ENCODE measurements around the gene SH3BP2.

The SH3BP2 gene

DNA sequence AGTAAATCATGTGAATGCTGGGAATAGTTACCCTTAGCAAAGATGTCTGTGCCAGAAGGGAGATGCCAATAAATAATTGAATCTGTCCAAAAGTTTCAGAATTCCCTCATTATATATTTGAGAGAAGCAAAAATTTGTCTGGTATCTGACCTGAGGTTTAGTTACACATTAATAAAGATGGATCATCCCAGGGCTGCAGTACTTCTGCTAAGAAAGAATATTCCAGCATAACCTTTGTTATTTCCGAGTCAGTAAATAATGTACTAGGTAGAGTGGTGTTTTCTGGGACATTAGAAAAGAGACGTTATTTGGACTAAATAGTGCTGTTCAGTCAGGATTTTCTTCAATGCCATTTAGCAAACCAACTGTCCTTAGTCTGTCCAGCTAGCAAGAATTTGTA is 77.2 kb downstream of the SH3BP2 start:
- H3K4me1 ChIP-seq (ENCODE audit: control insufficient read depth, low read length) = peaks cover 12% of the 10 kb centered on the region
- H3K4me2 ChIP-seq (ENCODE audit: low read length) = no peak overlapping the region
- H3K27me3 ChIP-seq (ENCODE audit: control insufficient read depth, low read length) = no peaks in the 10 kb centered on the region
- H3K9me2 ChIP-seq (replicated peaks; ENCODE audit: control insufficient read depth, low read length) = no peaks in the 10 kb centered on the region
- H3K9me3 ChIP-seq (ENCODE audit: control insufficient read depth, insufficient read depth, low read length) = no peaks in the 10 kb centered on the region
- H3F3A ChIP-seq (ENCODE audit: control insufficient read depth, insufficient read depth) = no peaks in the 10 kb centered on the region
- H3K36me3 ChIP-seq (ENCODE audit: control insufficient read depth, low read length) = no peaks in the 10 kb centered on the region
- peaks cover 26% of the 10 kb centered on the region for H3K79me2 ChIP-seq (ENCODE audit: control insufficient read depth, low read length)
- no peak overlapping the region for H3K27ac ChIP-seq (ENCODE audit: low read depth, low read length)
- H3K4me3 ChIP-seq (ENCODE audit: low read length) = no peak overlapping the region
- no peak for TF ChIP-seq EZH2phosphoT487 (IDR thresholded peaks at IDR 0.05; ENCODE audit: borderline replicate concordance, low read length)
- 0 out of 2 replicates have a peak, but pooled peaks cover 4% of the 10 kb centered on the region for H4K20me1 ChIP-seq (ENCODE audit: control insufficient read depth, insufficient read depth, low read depth, low read length)

DNA sequence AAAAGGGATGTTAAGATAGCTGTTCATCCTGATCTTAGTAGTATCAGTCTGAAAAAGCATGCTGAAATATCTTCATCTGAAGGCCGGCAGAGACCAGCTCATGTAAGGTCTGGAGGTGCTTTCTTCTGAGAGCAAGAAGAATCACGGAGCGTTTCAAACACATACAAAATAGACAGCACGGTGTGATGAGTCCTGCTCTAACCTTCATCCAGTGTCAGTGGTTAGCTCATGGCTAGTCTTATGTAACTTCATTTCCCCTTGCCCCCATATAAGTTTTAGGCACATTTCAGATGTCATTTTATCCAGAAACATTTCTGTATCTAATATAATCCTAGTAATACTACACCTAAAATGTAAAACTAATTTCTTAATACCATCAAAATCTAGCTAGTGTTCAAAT is 78.6 kb downstream of the SH3BP2 start:
- peaks cover 12% of the 10 kb centered on the region for H3K4me1 ChIP-seq (ENCODE audit: control insufficient read depth, low read length)
- H3K79me2 ChIP-seq (ENCODE audit: control insufficient read depth, low read length) = peaks cover 23% of the 10 kb centered on the region
- H3K36me3 ChIP-seq (ENCODE audit: control insufficient read depth, low read length) = no peaks in the 10 kb centered on the region
- peak overlapping the region; percentile 13; the same call in 1 of the 2 replicates for H3K4me2 ChIP-seq (ENCODE audit: low read length)
- no peaks in the 10 kb centered on the region for H3F3A ChIP-seq (ENCODE audit: control insufficient read depth, insufficient read depth)
- H3K27me3 ChIP-seq (ENCODE audit: control insufficient read depth, low read length) = no peaks in the 10 kb centered on the region
- no peak overlapping the region for H3K27ac ChIP-seq (ENCODE audit: low read depth, low read length)
- TF ChIP-seq EZH2phosphoT487 (IDR thresholded peaks at IDR 0.05; ENCODE audit: borderline replicate concordance, low read length) = no peak
- TF ChIP-seq, protein P1, sequence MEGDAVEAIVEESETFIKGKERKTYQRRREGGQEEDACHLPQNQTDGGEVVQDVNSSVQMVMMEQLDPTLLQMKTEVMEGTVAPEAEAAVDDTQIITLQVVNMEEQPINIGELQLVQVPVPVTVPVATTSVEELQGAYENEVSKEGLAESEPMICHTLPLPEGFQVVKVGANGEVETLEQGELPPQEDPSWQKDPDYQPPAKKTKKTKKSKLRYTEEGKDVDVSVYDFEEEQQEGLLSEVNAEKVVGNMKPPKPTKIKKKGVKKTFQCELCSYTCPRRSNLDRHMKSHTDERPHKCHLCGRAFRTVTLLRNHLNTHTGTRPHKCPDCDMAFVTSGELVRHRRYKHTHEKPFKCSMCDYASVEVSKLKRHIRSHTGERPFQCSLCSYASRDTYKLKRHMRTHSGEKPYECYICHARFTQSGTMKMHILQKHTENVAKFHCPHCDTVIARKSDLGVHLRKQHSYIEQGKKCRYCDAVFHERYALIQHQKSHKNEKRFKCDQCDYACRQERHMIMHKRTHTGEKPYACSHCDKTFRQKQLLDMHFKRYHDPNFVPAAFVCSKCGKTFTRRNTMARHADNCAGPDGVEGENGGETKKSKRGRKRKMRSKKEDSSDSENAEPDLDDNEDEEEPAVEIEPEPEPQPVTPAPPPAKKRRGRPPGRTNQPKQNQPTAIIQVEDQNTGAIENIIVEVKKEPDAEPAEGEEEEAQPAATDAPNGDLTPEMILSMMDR (IDR thresholded peaks at IDR 0.05; ENCODE audit: low read depth, low read length, poor library complexity, severe bottlenecking) = no peak
- H4K20me1 ChIP-seq (ENCODE audit: control insufficient read depth, insufficient read depth, low read depth, low read length) = 0 out of 2 replicates have a peak, but pooled peaks cover 4% of the 10 kb centered on the region
- no peaks in the 10 kb centered on the region for H3K9me3 ChIP-seq (ENCODE audit: control insufficient read depth, insufficient read depth, low read length)
- H3K9me2 ChIP-seq (replicated peaks; ENCODE audit: control insufficient read depth, low read length) = no peaks in the 10 kb centered on the region
- no peak overlapping the region for H3K4me3 ChIP-seq (ENCODE audit: low read length)

DNA sequence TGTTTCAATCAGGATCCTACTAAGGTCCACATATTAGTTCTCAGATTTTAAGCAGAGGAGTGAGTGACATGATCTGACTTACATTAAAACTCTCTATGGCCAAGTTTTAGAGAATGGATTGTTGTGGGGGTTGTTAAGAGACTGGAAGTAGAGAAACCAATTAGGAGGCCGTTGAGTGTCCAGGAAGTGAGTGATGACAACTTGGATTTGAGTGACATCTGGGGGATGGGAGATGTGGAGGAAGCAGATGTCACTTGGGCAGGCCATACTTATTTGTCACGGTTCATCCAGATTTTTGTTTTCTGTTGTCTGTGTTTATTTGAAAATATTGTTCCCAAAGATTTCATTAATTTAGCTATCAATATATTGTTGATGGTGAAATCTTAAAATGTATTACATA is 79.0 kb downstream of the SH3BP2 start:
- Histone ChIP-seq H3K27ac (ENCODE audit: low read depth, low read length) (no peak overlapping the region), H3F3A (ENCODE audit: control insufficient read depth, insufficient read depth) (no peaks in the 10 kb centered on the region), H4K20me1 (ENCODE audit: control insufficient read depth, insufficient read depth, low read depth, low read length) (0 out of 2 replicates have a peak, but pooled peaks cover 4% of the 10 kb centered on the region), H3K4me2 (ENCODE audit: low read length) (peak overlapping the region; percentile 13; the same call in 1 of the 2 replicates), H3K4me1 (ENCODE audit: control insufficient read depth, low read length) (peaks cover 12% of the 10 kb centered on the region), H3K4me3 (ENCODE audit: low read length) (no peak overlapping the region), H3K9me2 (replicated peaks; ENCODE audit: control insufficient read depth, low read length) (no peaks in the 10 kb centered on the region), H3K36me3 (ENCODE audit: control insufficient read depth, low read length) (no peaks in the 10 kb centered on the region), H3K9me3 (ENCODE audit: control insufficient read depth, insufficient read depth, low read length) (no peaks in the 10 kb centered on the region), H3K27me3 (ENCODE audit: control insufficient read depth, low read length) (no peaks in the 10 kb centered on the region), H3K79me2 (ENCODE audit: control insufficient read depth, low read length) (peaks cover 23% of the 10 kb centered on the region)
- TF ChIP-seq, protein P1 (IDR thresholded peaks at IDR 0.05; ENCODE audit: low read depth, low read length, poor library complexity, severe bottlenecking) = no peak
- TF ChIP-seq EZH2phosphoT487 (IDR thresholded peaks at IDR 0.05; ENCODE audit: borderline replicate concordance, low read length) = no peak

DNA sequence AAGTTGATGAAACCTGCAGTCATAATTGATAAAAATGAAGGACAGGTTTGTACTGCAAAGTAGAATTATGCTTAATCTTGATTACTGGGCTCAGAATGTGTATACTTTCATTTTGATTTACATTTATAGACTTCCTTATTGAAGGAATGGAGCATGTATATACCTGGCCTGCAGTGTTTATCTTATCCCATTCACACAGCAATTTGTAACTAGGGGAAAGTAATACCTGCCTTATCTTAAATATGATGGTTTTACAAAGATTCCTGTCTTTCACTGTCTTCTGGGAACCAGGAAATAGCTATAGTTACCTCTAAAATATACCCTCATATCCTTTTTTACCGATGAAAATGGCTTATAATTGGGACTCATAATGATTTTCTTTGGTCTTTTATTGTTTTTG is 80.4 kb downstream of the SH3BP2 start:
- H4K20me1 ChIP-seq (ENCODE audit: control insufficient read depth, insufficient read depth, low read depth, low read length) = 0 out of 2 replicates have a peak, but pooled peaks cover 4% of the 10 kb centered on the region
- H3K4me3 ChIP-seq (ENCODE audit: low read length) = no peak overlapping the region
- H3K27me3 ChIP-seq (ENCODE audit: control insufficient read depth, low read length) = no peaks in the 10 kb centered on the region
- no peaks in the 10 kb centered on the region for H3F3A ChIP-seq (ENCODE audit: control insufficient read depth, insufficient read depth)
- TF ChIP-seq EZH2phosphoT487 (IDR thresholded peaks at IDR 0.05; ENCODE audit: borderline replicate concordance, low read length) = no peak
- TF ChIP-seq, protein P1 (IDR thresholded peaks at IDR 0.05; ENCODE audit: low read depth, low read length, poor library complexity, severe bottlenecking) = no peak
- no peak overlapping the region for H3K4me2 ChIP-seq (ENCODE audit: low read length)
- H3K9me2 ChIP-seq (replicated peaks; ENCODE audit: control insufficient read depth, low read length) = no peaks in the 10 kb centered on the region
- no peak overlapping the region for H3K27ac ChIP-seq (ENCODE audit: low read depth, low read length)
- H3K4me1 ChIP-seq (ENCODE audit: control insufficient read depth, low read length) = peaks cover 12% of the 10 kb centered on the region
- no peaks in the 10 kb centered on the region for H3K36me3 ChIP-seq (ENCODE audit: control insufficient read depth, low read length)
- H3K9me3 ChIP-seq (ENCODE audit: control insufficient read depth, insufficient read depth, low read length) = no peaks in the 10 kb centered on the region
- H3K79me2 ChIP-seq (ENCODE audit: control insufficient read depth, low read length) = peaks cover 20% of the 10 kb centered on the region

Measured in DOHH2 (cell line).